ENCODE data around the gene OVCA2.

GRCh38 chr17:2008332-2009126 is 33.3 kb upstream of the OVCA2 start:
- no peak for TF ChIP-seq CTCF (IDR thresholded peaks at IDR 0.05; ENCODE audit: poor library complexity)
- TF ChIP-seq EZH2 (IDR thresholded peaks at IDR 0.05; ENCODE audit: borderline replicate concordance): no peak

All from hepatocyte (in vitro differentiated cells).